ENCODE results near the gene DZANK1. TPM values are rescaled to one million over a fixed set of nuclear protein-coding genes. Genes with fewer than 3 reads are reported as not detected.

DZANK1 gene
- total RNA-seq, 4 donors from 2014 or later = 0.18 to 1.0 (median 0.62) TPM

- Histone ChIP-seq H3K9me3 (no peaks in the 10 kb centered on the region), H3K4me3 (no peak overlapping the region), H3K4me1 (no peaks in the 10 kb centered on the region), H3K27ac (no peak overlapping the region), H3K36me3 (no peaks in the 10 kb centered on the region), H3K27me3 (no peaks in the 10 kb centered on the region)
- TF ChIP-seq POLR2A (IDR thresholded peaks at IDR 0.05) (no peak), CTCF (IDR thresholded peaks at IDR 0.05 in 4 of 5, conservative IDR thresholded peaks at IDR 0.05 in 1 of 5) (no peak)
- in situ Hi-C loops (cut with MboI; ENCODE audit: low sequenced_read_pairs in 4 of 4) = no loop called here
- DNase-seq (no peak), ATAC-seq (no peak)
- intact Hi-C loops (cut with DNase I; ENCODE audit: low total_unique reads) = no loop called here
Observed at GRCh38 chr20:18431206-18431605, 35.6 kb downstream of the DZANK1 start.

GRCh38 chr20:18430172-18430826, 36.5 kb downstream of the DZANK1 start:
- no peaks in the 10 kb centered on the region for H3K36me3 ChIP-seq
- intact Hi-C loops (cut with DNase I; ENCODE audit: low total_unique reads) (no loop called here), in situ Hi-C loops (cut with MboI; ENCODE audit: low sequenced_read_pairs in 4 of 4) (no loop called here)
- H3K4me1 ChIP-seq = no peaks in the 10 kb centered on the region
- H3K4me3 ChIP-seq = no peak overlapping the region
- TF ChIP-seq POLR2A (IDR thresholded peaks at IDR 0.05) (no peak), CTCF (IDR thresholded peaks at IDR 0.05 in 4 of 5, conservative IDR thresholded peaks at IDR 0.05 in 1 of 5) (no peak)
- no peaks in the 10 kb centered on the region for H3K9me3 ChIP-seq
- no peak overlapping the region for H3K27ac ChIP-seq
- ATAC-seq = no peak
- no peak for DNase-seq
- H3K27me3 ChIP-seq = no peaks in the 10 kb centered on the region

- no peak for ATAC-seq
- no peaks in the 10 kb centered on the region for H3K4me1 ChIP-seq
- no peaks in the 10 kb centered on the region for H3K27me3 ChIP-seq
- H3K27ac ChIP-seq = no peak overlapping the region
- DNase-seq = no peak
- no peak for TF ChIP-seq POLR2A (IDR thresholded peaks at IDR 0.05)
- no peak for TF ChIP-seq CTCF (IDR thresholded peaks at IDR 0.05 in 4 of 5, conservative IDR thresholded peaks at IDR 0.05 in 1 of 5)
- H3K36me3 ChIP-seq = no peaks in the 10 kb centered on the region
- intact Hi-C loops (cut with DNase I; ENCODE audit: low total_unique reads) (no loop called here), in situ Hi-C loops (cut with MboI; ENCODE audit: low sequenced_read_pairs in 4 of 4) (no loop called here)
- H3K9me3 ChIP-seq = no peaks in the 10 kb centered on the region
- H3K4me3 ChIP-seq = no peak overlapping the region
Observed at GRCh38 chr20:18428490-18429173, 38.2 kb downstream of the DZANK1 start.

- Histone ChIP-seq H3K4me1 (no peaks in the 10 kb centered on the region), H3K27me3 (no peaks in the 10 kb centered on the region), H3K27ac (no peak overlapping the region), H3K36me3 (no peaks in the 10 kb centered on the region), H3K9me3 (no peaks in the 10 kb centered on the region), H3K4me3 (no peak overlapping the region)
- in situ Hi-C loops (cut with MboI; ENCODE audit: low sequenced_read_pairs in 4 of 4) (no loop called here), intact Hi-C loops (cut with DNase I; ENCODE audit: low total_unique reads) (no loop called here)
- no peak for ATAC-seq
- TF ChIP-seq POLR2A (IDR thresholded peaks at IDR 0.05) (no peak), CTCF (IDR thresholded peaks at IDR 0.05 in 4 of 5, conservative IDR thresholded peaks at IDR 0.05 in 1 of 5) (no peak)
- no peak for DNase-seq
Observed at GRCh38 chr20:18427214-18427613, 39.6 kb downstream of the DZANK1 start.
